Stimulated activated CD4-positive, alpha-beta T cell treated with anti-CD3 and anti-CD28 coated beads, Interleukin-1b, Interleukin-23, amount 100 ng/mL, for 4 hours (primary cell): ENCODE results near the gene HOGA1.

ENCODE experiments used
- DNase-seq, 2 donors: peaks; one replicate each; pipeline ENCODE4 v3.0.0-alpha.2; 2020; ENCODE audit warnings: low read depth in 2 of 2

HOGA1 gene

GRCh38 chr10:97578171-97578844, 5.9 kb upstream of the HOGA1 start:
- no peak for DNase-seq

GRCh38 chr10:97580421-97581367, 3.5 kb upstream of the HOGA1 start:
- DNase-seq, result no peak

GRCh38 chr10:97582169-97582568, 2.0 kb upstream of the HOGA1 start:
- no peak for DNase-seq

GRCh38 chr10:97583476-97583875, 713 bp upstream of the HOGA1 start:
- no peak for DNase-seq

- DNase-seq, result no peak
These were observed 729 bp downstream of the HOGA1 start for GRCh38 chr10:97584798-97585438.

- no peak for DNase-seq
These were observed 1.2 kb downstream of the HOGA1 start for GRCh38 chr10:97585439-97585811.

GRCh38 chr10:97587183-97587582, 3.0 kb downstream of the HOGA1 start:
- DNase-seq, result no peak

GRCh38 chr10:97589479-97589878, 5.3 kb downstream of the HOGA1 start, which contains the start of gene C10orf62:
C10orf62 (plus strand) TSS chr10:97589721; CDS start chr10:97589898, 177 bp downstream.
- no peak for DNase-seq

GRCh38 chr10:97590082-97590747, 6.0 kb downstream of the HOGA1 start:
- DNase-seq, result no peak

- no peak for DNase-seq
These were observed 6.7 kb downstream of the HOGA1 start for GRCh38 chr10:97590748-97591495.

- no peak for DNase-seq
These were observed 9.2 kb downstream of the HOGA1 start for GRCh38 chr10:97593421-97593820.

GRCh38 chr10:97596101-97597082, 12.2 kb downstream of the HOGA1 start:
- DNase-seq, result no peak

- DNase-seq, result no peak
These were observed 13.6 kb downstream of the HOGA1 start for GRCh38 chr10:97597778-97598177.

GRCh38 chr10:97598407-97599271, 14.4 kb downstream of the HOGA1 start:
- no peak for DNase-seq

- no peak for DNase-seq
These were observed 15.1 kb downstream of the HOGA1 start for GRCh38 chr10:97599272-97599619.

- DNase-seq, result no peak
These were observed 16.4 kb downstream of the HOGA1 start for GRCh38 chr10:97600616-97601015.

GRCh38 chr10:97601268-97602215, 17.4 kb downstream of the HOGA1 start:
- DNase-seq, result no peak

- DNase-seq, result no peak
These were observed 23.0 kb downstream of the HOGA1 start for GRCh38 chr10:97607095-97607636.
